ENCODE results near the gene TARS1. TPM values are rescaled to one million over a fixed set of nuclear protein-coding genes. Genes with fewer than 3 reads are reported as not detected.

The TARS1 gene
- total and polyA plus RNA-seq, 2 of the 4 experiments (the other 2 are of a cell fraction): 90.8 to 175 TPM

GRCh38 chr5:33507426-33507825 lies 66.7 kb downstream of the TARS1 start:
- intact Hi-C loops (cut with micrococcal nuclease): no loop called here
- H3K56ac ChIP-seq (ENCODE audit: extremely low read depth, insufficient read depth, low read length): no peak overlapping the region

More at GRCh38 chr5:33507426-33507825, 66.7 kb downstream of the TARS1 start:
- H2BK15ac ChIP-seq (ENCODE audit: low read depth, low read length): no peak overlapping the region
- no peak overlapping the region for H3K14ac ChIP-seq (replicated peaks; ENCODE audit: low read depth, low read length)
- H3K9me3 ChIP-seq (ENCODE audit: control insufficient read depth, insufficient read depth, low read length): no peaks in the 10 kb centered on the region
- peaks cover 5% of the 10 kb centered on the region; the same call in 1 of the 2 replicates for H3K9me1 ChIP-seq (ENCODE audit: insufficient read depth, low read length)
- H3K4ac ChIP-seq (ENCODE audit: low read depth, low read length): no peak overlapping the region
- no peak overlapping the region for H3K27ac ChIP-seq (ENCODE audit: insufficient read depth, low read length)
- TF ChIP-seq, protein P1, sequence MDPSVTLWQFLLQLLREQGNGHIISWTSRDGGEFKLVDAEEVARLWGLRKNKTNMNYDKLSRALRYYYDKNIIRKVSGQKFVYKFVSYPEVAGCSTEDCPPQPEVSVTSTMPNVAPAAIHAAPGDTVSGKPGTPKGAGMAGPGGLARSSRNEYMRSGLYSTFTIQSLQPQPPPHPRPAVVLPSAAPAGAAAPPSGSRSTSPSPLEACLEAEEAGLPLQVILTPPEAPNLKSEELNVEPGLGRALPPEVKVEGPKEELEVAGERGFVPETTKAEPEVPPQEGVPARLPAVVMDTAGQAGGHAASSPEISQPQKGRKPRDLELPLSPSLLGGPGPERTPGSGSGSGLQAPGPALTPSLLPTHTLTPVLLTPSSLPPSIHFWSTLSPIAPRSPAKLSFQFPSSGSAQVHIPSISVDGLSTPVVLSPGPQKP (IDR thresholded peaks at IDR 0.05; ENCODE audit: borderline replicate concordance, low read depth, low read length): no peak
- H4K8ac ChIP-seq (ENCODE audit: low read depth in 2 of 2, low read length in 2 of 2): no peak overlapping the region
- H3K27me3 ChIP-seq (ENCODE audit: control insufficient read depth, insufficient read depth, low read length): no peaks in the 10 kb centered on the region
- no TSS peak for BruUV-seq (replicated peaks)
- no peak overlapping the region for H3K18ac ChIP-seq (ENCODE audit: low read depth, low read length)
- H2BK20ac ChIP-seq (ENCODE audit: low read depth, low read length): no peak overlapping the region
- H4K5ac ChIP-seq (ENCODE audit: low read depth, low read length): no peak overlapping the region
- no peak overlapping the region for H2BK5ac ChIP-seq (ENCODE audit: low read depth, low read length, poor library complexity, severe bottlenecking)
- DNase-seq: peak; percentile 18
- CTCF ChIA-PET: no interaction called here
- ATAC-seq (ENCODE audit: low read depth): no peak
- H3K79me1 ChIP-seq (ENCODE audit: low read depth in 1 of 2, low read length in 2 of 2): no peaks in the 10 kb centered on the region
- H3K4me2 ChIP-seq (ENCODE audit: low read depth, low read length): no peak overlapping the region
- H2AK5ac ChIP-seq (ENCODE audit: low read depth, low read length): no peak overlapping the region
- H3K23ac ChIP-seq (ENCODE audit: low read depth, low read length): no peak overlapping the region
- in situ Hi-C loops (cut with MboI; ENCODE audit: low sequenced_read_pairs) (no loop called here), dilution Hi-C loops (cut with HindIII; ENCODE audit: low sequenced_read_pairs, unreplicated experiment) (no loop called here)
- H3K4me1 ChIP-seq (ENCODE audit: control insufficient read depth, insufficient read depth, low read length): peaks cover 3% of the 10 kb centered on the region
- no peaks in the 10 kb centered on the region for H3K36me3 ChIP-seq (ENCODE audit: control insufficient read depth, insufficient read depth, low read length)
- WGBS, 2 experiments (ENCODE audit: extremely low coverage in 2 of 2, insufficient read length in 1 of 2): no CpG with 5 or more reads among the region's 4 CpGs
- H2AFZ ChIP-seq (replicated peaks; ENCODE audit: low read length, poor library complexity): no peak overlapping the region
- no peaks in the 10 kb centered on the region for H4K20me1 ChIP-seq (ENCODE audit: insufficient read depth, low read length)
- H3K9ac ChIP-seq (ENCODE audit: low read depth, low read length): no peak overlapping the region
- no peak overlapping the region for H2BK120ac ChIP-seq (ENCODE audit: low read depth, low read length)
- no peak overlapping the region for H4K91ac ChIP-seq (ENCODE audit: insufficient read depth, low read depth, low read length)
- no peak overlapping the region for H2AK9ac ChIP-seq (replicated peaks; ENCODE audit: low read depth, low read length, poor library complexity)
- H3K4me3 ChIP-seq (ENCODE audit: insufficient read depth, low read depth, low read length): no peak overlapping the region
- POLR2A ChIA-PET (ENCODE audit: unreplicated experiment): no interaction called here

All from IMR-90 (cell line).